ENCODE results near the gene UPK3B.
"Not testable (repeated sequence)": the region's sequence is repeated elsewhere in the genome, so short reads cannot be mapped to it uniquely, and the experiment has no call there.

UPK3B gene

GRCh38 chr7:76495717-76496116 is 14.6 kb upstream of the UPK3B start:
- DNase-seq = not testable (repeated sequence)

- not testable (repeated sequence) for DNase-seq
Observed at GRCh38 chr7:76497918-76498582, 12.3 kb upstream of the UPK3B start.

GRCh38 chr7:76498583-76499200 is 11.7 kb upstream of the UPK3B start:
- DNase-seq = not testable (repeated sequence)

- DNase-seq = not testable (repeated sequence)
Observed at GRCh38 chr7:76499201-76499923, 11.0 kb upstream of the UPK3B start.

GRCh38 chr7:76499924-76500241 is 10.5 kb upstream of the UPK3B start:
- DNase-seq = not testable (repeated sequence)

- DNase-seq = not testable (repeated sequence)
Observed at GRCh38 chr7:76502224-76502623, 8.1 kb upstream of the UPK3B start.

- DNase-seq = not testable (repeated sequence)
Observed at GRCh38 chr7:76502836-76503235, 7.5 kb upstream of the UPK3B start.

GRCh38 chr7:76503244-76503643 is 7.1 kb upstream of the UPK3B start:
- not testable (repeated sequence) for DNase-seq

GRCh38 chr7:76504351-76505167 is 5.8 kb upstream of the UPK3B start:
- DNase-seq = not testable (repeated sequence)

GRCh38 chr7:76505168-76506080 is 4.9 kb upstream of the UPK3B start:
- no peak for DNase-seq

GRCh38 chr7:76506081-76506440 is 4.3 kb upstream of the UPK3B start:
- no peak for DNase-seq

GRCh38 chr7:76506643-76507042 is 3.7 kb upstream of the UPK3B start:
- not testable (repeated sequence) for DNase-seq

GRCh38 chr7:76507723-76508406 is 2.5 kb upstream of the UPK3B start:
- no peak for DNase-seq

- not testable (repeated sequence) for DNase-seq
Observed at GRCh38 chr7:76511200-76511910, 1.0 kb downstream of the UPK3B start.

- DNase-seq = not testable (repeated sequence)
Observed at GRCh38 chr7:76511911-76512885, 1.8 kb downstream of the UPK3B start.

GRCh38 chr7:76512941-76513816 is 2.8 kb downstream of the UPK3B start:
- no peak for DNase-seq

GRCh38 chr7:76513817-76514799 is 3.8 kb downstream of the UPK3B start:
- no peak for DNase-seq

All from T1000 (cell line).